Aorta (tissue), 5 donors: ENCODE measurements around the gene PTPRH. TPM values are rescaled to one million over a fixed set of nuclear protein-coding genes. Genes with fewer than 3 reads are reported as not detected.
"Not testable (repeated sequence)": the region's sequence is repeated elsewhere in the genome, so short reads cannot be mapped to it uniquely, and the experiment has no call there.

Experiments used
- ATAC-seq: fragments of 200-7000 bp; cut with Tn5 transposase; one replicate; pipeline ENCODE4 v1.9.1; 2022; ENCODE audit warnings: moderate library complexity; ENCODE audit not compliant: low FRiP score
- DNase-seq, 2 donors: peaks; one replicate each; pipeline ENCODE4 v3.0.0-alpha.2; 2020
- H3K27ac ChIP-seq, 2 donors: one replicate each; pipeline ENCODE4 v1.5.1; 2013; ENCODE audit warnings: low read length in 2 of 2, mild to moderate bottlenecking in 2 of 2, moderate library complexity in 2 of 2, control low read depth in 1 of 2, inconsistent platforms in 1 of 2, low read depth in 1 of 2
- H3K27me3 ChIP-seq, 2 donors: one replicate each; pipeline ENCODE4 v1.6.1; 2013; ENCODE audit warnings: control low read depth in 1 of 2, low read length in 1 of 2, mild to moderate bottlenecking in 1 of 2, moderate library complexity in 1 of 2; ENCODE audit not compliant: insufficient read depth in 2 of 2, control insufficient read depth in 1 of 2
- H3K36me3 ChIP-seq, 2 donors: one replicate each; pipeline ENCODE4 v1.6.1; 2013; ENCODE audit warnings: control low read depth in 1 of 2, low read length in 1 of 2, mild to moderate bottlenecking in 1 of 2; ENCODE audit not compliant: insufficient read depth in 2 of 2, control insufficient read depth in 1 of 2
- H3K4me1 ChIP-seq, 2 donors: one replicate each; pipeline ENCODE4 v1.6.1; 2013; ENCODE audit warnings: low read length in 2 of 2, control low read depth in 1 of 2, mild to moderate bottlenecking in 1 of 2, moderate library complexity in 1 of 2; ENCODE audit not compliant: insufficient read depth in 2 of 2, control insufficient read depth in 1 of 2
- H3K4me3 ChIP-seq, 2 donors: one replicate each; pipeline ENCODE4 v1.5.1; 2013; ENCODE audit warnings: low read length in 2 of 2, control low read depth in 1 of 2, mild to moderate bottlenecking in 1 of 2
- H3K9me3 ChIP-seq: one replicate; pipeline ENCODE4 v1.6.1; 2013; ENCODE audit warnings: mild to moderate bottlenecking, low read length; ENCODE audit not compliant: control insufficient read depth
- WGBS, 2 donors: extraction: QIAGEN DNeasy Blood & Tissue Kit; methylation state at CpG; one replicate each; pipeline ENCODE4 v1.1.7; 2013; 5-methylcytosine and 5-hydroxymethylcytosine counted together
- intact Hi-C, 2 donors: fragments of 100-400 bp; cut with DNase I; formaldehyde crosslinking; loops; one replicate each; pipeline versions ENCODE4 v1.14.2 to v1.15.0; 2022
- polyA plus RNA-seq, 2 donors: library from polyadenylated mRNA; stranded (reverse); fragments of 200-250 nt; gene quantifications; one replicate each; pipeline ENCODE4 v1.2.3, GENCODE V29; 2013
- total RNA-seq, 2 donors: library from RNA; stranded (reverse); fragmentation: NEBNext Ultra II Directional; extraction: Animal tissue kit (Norgen Biotek cat#: 25700); gene quantifications; one replicate each; pipeline ENCODE4 v1.2.1, GENCODE V29; 2021
- donor health status: healthy with polysubstance abuse.
- donor health status: Bipolar disorder and iron deficiency.
- donor health status: DM: no; HTN: no; CAD: no.
- donor health status: DM: no; HTN: no; CAD: no.
- donor health status: DM: yes; HTN: yes; CAD: no.

The PTPRH gene
- total and polyA plus RNA-seq, 4 donors: 0.03 to 7.5 (median 1.1) TPM

- Histone ChIP-seq H3K27me3 (no peaks in the 10 kb centered on the region), H3K27ac (no peak overlapping the region), H3K36me3 (no peaks in the 10 kb centered on the region), H3K9me3 (no peaks in the 10 kb centered on the region), H3K4me3 (no peak overlapping the region), H3K4me1 (no peaks in the 10 kb centered on the region)
- DNase-seq (peak; percentile 82 to 92), ATAC-seq (peak; percentile 73)
- 1 to 3% methylated on average over 30 to 33 of the region's 33 CpGs for WGBS, 2 donors
- intact Hi-C loops: no loop called here
Measured at GRCh38 chr19:55160128-55160985, 48.9 kb downstream of the PTPRH start.

- intact Hi-C loops: no loop called here
- WGBS, 2 donors: 37 to 51% methylated on average over 18 of the region's 18 CpGs
- H3K9me3 ChIP-seq: no peaks in the 10 kb centered on the region
- no peaks in the 10 kb centered on the region for H3K4me1 ChIP-seq
- no peaks in the 10 kb centered on the region for H3K36me3 ChIP-seq
- no peak overlapping the region for H3K27ac ChIP-seq
- H3K27me3 ChIP-seq: no peaks in the 10 kb centered on the region
- H3K4me3 ChIP-seq: no peak overlapping the region
- ATAC-seq (no peak), DNase-seq (no peak)
Measured at GRCh38 chr19:55158848-55159749, 50.2 kb downstream of the PTPRH start.

GRCh38 chr19:55158423-55158822 is 50.9 kb downstream of the PTPRH start:
- Histone ChIP-seq H3K36me3 (no peaks in the 10 kb centered on the region), H3K4me3 (no peak overlapping the region), H3K27me3 (no peaks in the 10 kb centered on the region), H3K27ac (no peak overlapping the region), H3K4me1 (no peaks in the 10 kb centered on the region), H3K9me3 (no peaks in the 10 kb centered on the region)
- 77 to 78% methylated on average over 4 of the region's 4 CpGs for WGBS, 2 donors
- DNase-seq: no peak
- intact Hi-C loops: no loop called here
- ATAC-seq: no peak

GRCh38 chr19:55157064-55157908 is 52.0 kb downstream of the PTPRH start, which contains the start of gene TNNI3:
TSS of gene TNNI3 (minus strand) at chr19:55157732. CDS start at chr19:55157589, 143 bp downstream.
- no peaks in the 10 kb centered on the region for H3K27me3 ChIP-seq
- DNase-seq: no peak
- ATAC-seq: no peak
- H3K4me3 ChIP-seq: no peak within 1 kb of the TSS
- no peaks in the 10 kb centered on the region for H3K36me3 ChIP-seq
- H3K27ac ChIP-seq: no peak within 1 kb of the TSS
- H3K4me1 ChIP-seq: no peaks in the 10 kb centered on the region
- intact Hi-C loops: no loop called here
- 45 to 46% methylated on average over 34 to 39 of the region's 39 CpGs for WGBS, 2 donors
- H3K9me3 ChIP-seq: no peaks in the 10 kb centered on the region

DNA sequence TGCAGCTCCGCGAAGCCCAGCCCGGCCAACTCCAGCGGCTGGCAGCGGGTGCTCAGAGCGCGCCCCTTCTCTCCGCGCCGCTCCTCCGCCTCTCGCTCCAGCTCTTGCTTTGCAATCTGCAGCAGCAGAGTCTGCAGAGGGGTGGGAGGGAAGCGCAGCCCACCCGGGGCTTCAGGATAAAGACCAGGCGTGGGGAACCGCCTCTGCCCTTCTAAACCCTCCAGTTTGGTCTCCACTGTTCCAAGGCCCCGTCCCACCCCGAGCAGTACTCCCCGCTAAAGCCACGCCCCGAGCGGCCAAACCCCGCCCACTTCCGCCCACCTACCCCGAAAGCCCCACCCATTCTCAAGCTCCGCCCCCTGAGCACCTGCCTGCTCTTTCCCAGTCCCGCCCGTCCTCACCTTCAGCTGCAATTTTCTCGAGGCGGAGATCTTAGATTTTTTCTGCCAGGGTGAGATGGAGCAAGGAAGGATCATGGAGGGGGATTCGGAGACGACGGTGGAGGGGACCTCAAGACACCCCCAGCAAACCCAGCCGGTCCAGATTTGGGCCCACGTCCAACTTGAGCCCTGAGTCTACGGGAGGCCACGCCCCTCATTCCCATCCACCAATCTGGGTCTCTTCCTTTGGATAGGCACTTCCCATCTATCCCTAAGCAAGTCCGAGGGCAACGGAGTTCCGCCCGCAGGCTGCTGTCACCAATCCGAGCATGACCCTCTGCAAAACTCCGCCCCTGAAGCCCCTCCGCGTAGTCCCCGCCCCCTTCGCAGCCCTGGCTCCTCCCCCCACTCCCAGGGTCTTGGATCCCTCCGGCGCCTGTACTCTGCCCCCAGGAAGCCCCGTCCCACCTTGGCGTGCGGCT is 52.9 kb downstream of the PTPRH start:
- ATAC-seq (no peak), DNase-seq (no peak)
- H3K4me1 ChIP-seq: no peaks in the 10 kb centered on the region
- 3 to 5% methylated on average over 48 to 52 of the region's 52 CpGs for WGBS, 2 donors
- H3K27me3 ChIP-seq: no peaks in the 10 kb centered on the region
- H3K36me3 ChIP-seq: no peaks in the 10 kb centered on the region
- H3K9me3 ChIP-seq: no peaks in the 10 kb centered on the region
- no peak overlapping the region for H3K4me3 ChIP-seq
- intact Hi-C loops: no loop called here
- no peak overlapping the region for H3K27ac ChIP-seq

- intact Hi-C loops, H3K27ac ChIP-seq, H3K27me3 ChIP-seq, H3K36me3 ChIP-seq, ATAC-seq, DNase-seq, H3K4me1 ChIP-seq, H3K9me3 ChIP-seq, H3K4me3 ChIP-seq: not testable (repeated sequence)
- 4 to 5% methylated on average over 5 of the region's 5 CpGs for WGBS, 2 donors
Measured at GRCh38 chr19:55155784-55156183, 53.5 kb downstream of the PTPRH start.

DNA sequence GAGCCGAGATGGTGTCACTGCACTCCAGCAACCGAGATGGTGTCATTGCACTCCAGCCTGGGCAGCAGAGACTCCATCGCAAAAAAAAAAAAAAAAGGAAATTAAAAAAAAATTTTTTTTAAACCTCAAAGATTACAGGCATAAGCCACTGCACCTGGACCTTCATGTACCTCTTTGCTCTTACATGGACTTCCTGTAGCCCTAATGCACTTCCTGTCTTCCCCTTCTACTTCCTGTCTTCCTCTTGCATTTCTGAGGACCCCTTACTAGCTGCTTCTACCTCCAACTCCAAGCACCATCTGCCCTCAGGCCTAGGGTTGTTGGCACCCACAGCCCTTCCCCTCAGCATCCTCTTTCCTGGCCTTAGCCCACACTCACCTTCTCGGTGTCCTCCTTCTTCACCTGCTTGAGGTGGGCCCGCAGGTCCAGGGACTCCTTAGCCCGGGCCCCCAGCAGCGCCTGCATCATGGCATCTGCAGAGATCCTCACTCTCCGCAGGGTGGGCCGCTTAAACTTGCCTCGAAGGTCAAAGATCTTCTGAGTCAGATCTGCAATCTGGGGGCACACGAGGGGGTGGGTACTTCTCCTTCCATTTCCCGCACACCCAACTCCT is 55.5 kb downstream of the PTPRH start:
- H3K9me3 ChIP-seq: no peaks in the 10 kb centered on the region
- H3K36me3 ChIP-seq: no peaks in the 10 kb centered on the region
- no peaks in the 10 kb centered on the region for H3K27me3 ChIP-seq
- no peak overlapping the region for H3K27ac ChIP-seq
- intact Hi-C loops: no loop called here
- no peaks in the 10 kb centered on the region for H3K4me1 ChIP-seq
- H3K4me3 ChIP-seq: no peak overlapping the region
- DNase-seq: no peak
- WGBS, 2 donors: 89% methylated on average over 12 of the region's 12 CpGs
- ATAC-seq: no peak
